ENCODE measurements around the gene LSM14B.

The LSM14B gene

GRCh38 chr20:62164879-62165761, 42.8 kb downstream of the LSM14B start:
- no peak for DNase-seq

GRCh38 chr20:62165762-62166399, 43.6 kb downstream of the LSM14B start:
- no peak for DNase-seq

GRCh38 chr20:62167474-62167873, 45.2 kb downstream of the LSM14B start:
- no peak for DNase-seq

- DNase-seq, result no peak
These were observed 45.8 kb downstream of the LSM14B start for GRCh38 chr20:62168061-62168460.

- no peak for DNase-seq
These were observed 46.7 kb downstream of the LSM14B start for GRCh38 chr20:62168890-62169435.

- DNase-seq, result no peak
These were observed 48.3 kb downstream of the LSM14B start for GRCh38 chr20:62170536-62170935.

- DNase-seq, result no peak
These were observed 49.0 kb downstream of the LSM14B start for GRCh38 chr20:62171245-62171644.

- DNase-seq, result no peak
These were observed 50.4 kb downstream of the LSM14B start for GRCh38 chr20:62172666-62173065.

GRCh38 chr20:62174021-62174804, 51.9 kb downstream of the LSM14B start:
- DNase-seq, result no peak

GRCh38 chr20:62174870-62175624, 52.8 kb downstream of the LSM14B start:
- DNase-seq, result no peak

- DNase-seq, result no peak
These were observed 53.4 kb downstream of the LSM14B start for GRCh38 chr20:62175711-62176110.

- no peak for DNase-seq
These were observed 54.6 kb downstream of the LSM14B start for GRCh38 chr20:62176866-62177265.

- no peak for DNase-seq
These were observed 55.0 kb downstream of the LSM14B start for GRCh38 chr20:62177307-62177706.

GRCh38 chr20:62178316-62179161, 56.3 kb downstream of the LSM14B start:
- DNase-seq, result no peak

GRCh38 chr20:62179162-62179504, 56.9 kb downstream of the LSM14B start:
- DNase-seq, result no peak

GRCh38 chr20:62181808-62182207, 59.5 kb downstream of the LSM14B start:
- DNase-seq, result no peak

- DNase-seq, result peak; percentile 86 to 88
These were observed 60.5 kb downstream of the LSM14B start, which contains the start of gene MTG2 for GRCh38 chr20:62182469-62183425. Gene MTG2 (plus strand): TSS chr20:62183028. CDS start chr20:62193421, 10,393 bp downstream.

GRCh38 chr20:62183426-62184142, 61.3 kb downstream of the LSM14B start:
- DNase-seq, result no peak
